NCI-H2171 (cell line): Measurements from ENCODE around the gene PTN.
A peak's percentile ranks its signal among the peaks of the same experiment; 100 is the strongest.

Source experiments
- DNase-seq: peaks from one replicate; lab custom pipeline; 2025; lab: John Stamatoyannopoulos, UW

The PTN gene, protein sequence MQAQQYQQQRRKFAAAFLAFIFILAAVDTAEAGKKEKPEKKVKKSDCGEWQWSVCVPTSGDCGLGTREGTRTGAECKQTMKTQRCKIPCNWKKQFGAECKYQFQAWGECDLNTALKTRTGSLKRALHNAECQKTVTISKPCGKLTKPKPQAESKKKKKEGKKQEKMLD

DNA sequence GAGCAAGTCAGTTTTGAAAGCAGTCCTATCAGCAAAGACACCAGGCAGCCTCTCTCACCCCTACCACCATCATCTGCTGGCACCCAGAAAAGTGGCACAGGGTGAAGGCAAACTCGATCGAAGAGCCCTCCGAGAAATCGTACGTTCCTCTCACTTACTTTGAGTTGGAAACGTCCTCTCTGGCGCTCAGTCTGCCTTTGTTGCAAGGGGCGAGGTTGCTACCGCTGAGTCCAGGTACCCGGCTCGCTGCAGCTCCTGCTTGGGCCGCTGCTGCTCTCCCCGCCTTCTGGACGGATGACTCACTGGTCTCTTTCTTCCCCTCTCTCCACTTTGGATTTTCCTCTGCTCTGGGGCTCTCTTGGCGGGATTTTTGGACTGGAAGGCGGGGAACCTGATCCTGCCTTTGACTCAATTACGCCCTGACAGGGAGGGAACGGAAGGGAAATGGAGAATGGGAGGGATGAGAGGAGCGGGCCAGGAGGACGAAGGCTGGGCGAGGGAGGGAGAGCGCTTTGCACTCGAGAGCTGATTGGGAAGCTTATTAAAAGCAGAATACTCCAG lies at the start of gene PTN:
TSS of gene PTN (minus strand) at position 453 of the 561 bp plus-strand sequence. CDS start 88,760 bp downstream, outside the sequence.
- peak; percentile 18 for DNase-seq

DNA sequence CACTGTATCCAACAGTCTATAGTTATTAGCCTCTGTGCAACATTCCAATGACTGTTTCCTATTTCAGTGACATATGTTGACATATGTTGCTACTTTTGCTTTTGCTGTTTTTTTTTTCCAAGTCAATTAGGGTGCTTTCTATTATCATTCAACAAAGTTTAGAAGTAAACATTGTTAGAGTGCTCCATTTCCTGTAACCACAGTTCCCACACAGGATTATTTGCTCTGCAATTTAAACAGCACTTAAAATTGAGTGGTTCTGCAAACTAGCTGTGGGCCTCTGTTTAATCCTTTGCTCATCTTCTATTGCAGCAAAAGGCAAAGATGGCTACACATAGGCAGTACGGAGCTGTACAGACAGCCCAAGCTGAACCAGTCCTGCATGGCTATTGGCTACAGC lies 46.5 kb upstream of the PTN start:
- no peak for DNase-seq

DNA sequence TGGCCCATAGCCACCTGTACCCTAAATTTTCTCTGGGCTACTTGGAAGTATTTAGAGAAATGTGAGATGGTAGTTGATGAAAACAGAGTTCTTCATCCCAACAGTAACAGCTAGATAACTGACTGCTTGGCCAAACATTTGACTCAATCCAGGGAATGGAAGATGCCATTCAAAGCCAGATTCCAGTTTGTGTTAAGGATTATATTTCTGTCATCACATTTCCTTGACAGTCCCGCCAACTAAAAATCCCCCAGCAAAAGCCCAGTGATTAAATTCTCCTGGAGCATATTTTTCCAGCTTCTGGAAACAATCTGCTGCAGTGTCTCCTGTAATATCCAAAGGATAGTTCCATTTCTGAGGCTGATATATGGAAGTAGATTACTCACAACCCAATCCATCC lies 45.4 kb upstream of the PTN start:
- DNase-seq = no peak

DNA sequence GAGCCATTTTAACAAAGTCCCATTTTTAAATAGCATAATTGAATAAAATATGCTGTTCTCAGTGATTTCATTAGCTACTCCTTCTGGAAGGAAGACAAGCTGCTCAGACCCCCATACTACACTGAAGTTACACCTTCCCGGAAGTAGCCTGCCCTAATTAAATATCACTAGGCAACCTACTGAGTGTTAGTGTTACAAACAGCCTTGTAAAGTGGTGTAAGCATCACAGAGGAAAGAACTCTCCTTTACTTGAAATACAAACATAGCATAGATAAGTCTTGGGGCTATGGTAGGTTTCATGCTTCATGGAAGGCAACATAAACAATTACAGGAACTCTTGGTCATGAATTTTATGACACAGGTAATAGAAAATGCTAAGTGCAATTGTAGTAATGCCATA lies 43.4 kb upstream of the PTN start:
- DNase-seq = no peak

DNA sequence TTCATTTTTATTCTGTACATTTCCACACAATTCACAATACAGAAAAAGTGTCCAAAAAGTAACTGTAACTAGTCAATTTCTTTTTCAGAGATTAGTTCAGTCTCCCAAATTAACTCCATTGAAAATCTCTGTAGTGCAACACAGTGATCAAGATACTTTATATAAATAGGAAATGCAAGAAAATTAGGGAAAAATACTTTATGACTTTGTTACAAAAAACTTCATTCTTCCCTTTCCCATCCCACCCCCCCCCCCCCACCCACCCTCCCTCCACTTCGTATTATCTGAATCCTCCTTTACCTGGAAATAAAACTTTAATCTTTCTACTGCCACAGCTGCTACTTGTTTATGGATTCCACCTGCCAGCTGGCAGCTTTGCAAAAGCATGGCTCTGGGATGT lies 37.5 kb upstream of the PTN start:
- no peak for DNase-seq

DNA sequence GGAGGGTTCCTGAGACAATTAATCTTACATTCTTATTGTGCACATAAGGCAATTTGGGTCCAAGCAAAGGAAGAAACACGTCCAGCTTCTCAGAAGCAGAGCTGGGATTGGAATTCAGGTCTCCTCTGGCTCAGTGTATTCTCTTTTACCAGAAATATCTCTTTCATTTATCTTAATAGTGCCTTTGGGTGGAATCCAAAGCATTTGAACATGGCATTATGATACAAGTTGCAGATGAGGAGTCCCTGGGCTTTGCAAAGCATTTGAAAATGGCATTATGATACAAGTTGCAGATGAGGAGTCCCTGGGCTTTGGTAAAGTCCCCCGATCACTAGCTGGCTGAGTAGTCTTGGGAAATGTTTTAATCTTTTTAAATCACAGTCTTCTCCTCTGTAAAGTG lies 30.0 kb upstream of the PTN start:
- no peak for DNase-seq

DNA sequence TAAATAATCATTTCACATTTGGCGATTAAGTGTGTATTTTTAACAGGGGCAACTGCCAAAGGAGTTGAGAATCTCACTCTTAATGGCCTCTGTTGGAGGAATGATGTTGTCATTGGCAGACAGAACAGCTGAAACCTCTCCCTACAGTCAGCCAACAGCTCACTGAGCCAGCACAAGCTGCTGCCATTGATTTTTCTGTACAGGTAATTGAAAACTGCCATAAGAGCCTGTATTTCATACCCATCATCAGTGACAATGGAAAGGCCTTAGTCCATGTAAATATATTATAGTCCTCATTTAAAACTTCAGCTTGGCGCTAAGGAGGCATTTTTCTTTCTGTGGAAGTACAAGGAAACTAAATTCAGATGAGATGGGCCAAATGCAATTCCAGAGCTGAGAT lies 28.1 kb upstream of the PTN start:
- DNase-seq = no peak

GRCh38 chr7:137366995-137367394 lies 23.5 kb upstream of the PTN start:
- no peak for DNase-seq

GRCh38 chr7:137363683-137364082 lies 20.1 kb upstream of the PTN start:
- DNase-seq = no peak

GRCh38 chr7:137360087-137360679 lies 16.6 kb upstream of the PTN start:
- no peak for DNase-seq

DNA sequence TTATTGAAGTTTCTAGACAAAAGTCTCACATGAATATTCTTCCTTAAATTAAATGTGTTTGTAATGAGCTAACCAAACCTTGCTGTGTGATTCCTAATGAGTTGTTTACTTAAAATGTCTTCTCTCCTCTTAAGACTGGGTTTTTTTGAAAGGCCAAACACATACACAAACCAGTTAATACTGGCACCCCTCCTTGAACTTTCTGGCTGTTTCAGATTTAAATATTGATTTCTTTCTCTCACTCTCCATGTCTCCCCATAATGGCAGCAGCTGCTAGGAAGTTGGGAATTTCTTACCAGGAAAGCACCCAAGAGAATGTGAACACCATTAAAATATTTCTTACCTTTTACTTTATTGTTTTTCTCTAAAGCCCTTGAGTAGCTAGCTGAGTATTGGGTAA lies 11.4 kb upstream of the PTN start:
- DNase-seq = no peak

DNA sequence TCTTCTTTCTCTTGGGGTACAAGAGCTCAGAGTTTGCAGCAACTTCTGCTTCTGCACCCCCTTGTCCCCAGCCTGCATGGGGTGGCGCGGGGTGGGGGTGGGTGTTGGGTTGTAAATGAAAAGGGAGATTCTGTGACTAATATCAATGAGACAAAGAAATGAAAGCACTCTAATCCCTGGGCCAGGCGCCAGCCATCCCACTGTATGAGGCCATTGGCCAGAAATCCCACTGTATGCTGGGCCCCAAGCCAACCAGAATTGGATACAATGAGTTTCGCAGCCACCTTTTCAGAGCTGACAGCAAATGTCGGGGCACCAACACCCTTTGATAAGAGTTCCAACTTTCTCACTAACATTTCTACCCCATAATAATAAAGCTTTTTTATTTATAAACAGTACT lies 10.9 kb upstream of the PTN start:
- no peak for DNase-seq

- DNase-seq = no peak
These were observed 8.4 kb upstream of the PTN start for GRCh38 chr7:137351941-137352340.

- no peak for DNase-seq
These were observed 2.4 kb upstream of the PTN start for GRCh38 chr7:137345799-137346449.

DNA sequence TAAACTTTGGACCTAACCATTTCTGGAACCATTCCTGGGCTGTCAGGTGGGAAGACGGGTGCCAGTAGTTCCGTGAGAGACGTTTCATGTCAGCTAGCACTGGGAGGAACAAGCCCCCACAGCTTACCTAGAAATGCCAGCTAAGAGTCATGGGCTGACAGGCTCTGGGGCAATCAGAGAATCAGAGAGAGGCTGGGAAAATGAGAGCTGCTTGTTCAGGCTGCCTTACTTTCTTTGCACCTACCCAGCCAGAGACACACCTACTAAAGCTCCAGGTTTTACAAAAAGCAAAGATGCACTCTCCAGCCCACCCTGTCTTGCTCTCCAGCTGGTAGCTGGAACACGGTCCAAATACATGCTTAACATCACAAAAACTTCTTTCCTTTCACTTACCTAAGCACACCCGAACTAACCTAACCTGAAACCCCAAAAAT lies 688 bp downstream of the PTN start:
- no peak for DNase-seq

GRCh38 chr7:137342265-137342664 lies 1.3 kb downstream of the PTN start:
- no peak for DNase-seq

DNA sequence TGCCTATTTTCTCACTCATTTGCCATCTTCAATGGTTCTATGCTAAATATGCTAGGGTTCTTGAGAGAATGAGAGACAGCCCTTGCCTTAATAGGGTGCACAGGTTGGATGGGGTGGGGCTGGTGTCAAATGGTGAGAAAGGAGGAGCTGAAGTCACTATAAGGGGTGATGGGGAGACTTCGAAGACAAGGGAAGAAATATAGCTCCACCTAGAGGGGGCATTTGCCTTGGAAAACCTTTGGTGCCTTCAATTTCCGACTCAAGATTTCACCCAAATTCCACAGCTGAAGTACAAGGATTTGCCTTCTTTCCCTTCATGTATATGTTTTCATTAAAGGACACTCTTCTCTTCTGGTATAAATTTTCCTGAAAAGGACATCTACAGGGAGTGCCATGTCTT lies 5.6 kb downstream of the PTN start:
- no peak for DNase-seq

GRCh38 chr7:137335814-137336213 lies 7.7 kb downstream of the PTN start:
- DNase-seq = no peak

DNA sequence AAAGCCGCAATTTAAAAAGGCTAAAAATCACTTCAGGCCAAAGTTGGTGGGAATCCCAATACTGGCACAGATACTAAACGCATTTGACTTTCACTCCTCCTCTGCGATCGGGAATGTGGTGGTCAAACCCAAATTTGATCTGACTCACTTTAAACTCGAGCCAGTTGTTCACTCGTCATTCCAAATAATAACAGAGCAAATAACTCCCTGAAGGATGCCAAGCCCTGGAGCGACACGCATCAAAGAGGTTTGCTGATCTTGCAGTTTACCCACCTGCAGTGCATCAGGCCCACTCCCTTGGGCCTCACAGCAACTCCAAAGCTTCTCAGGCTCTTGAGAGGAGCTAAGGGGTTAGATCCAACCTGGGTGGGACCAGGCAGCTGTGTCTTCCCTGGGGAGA lies 12.2 kb downstream of the PTN start:
- DNase-seq = no peak

DNA sequence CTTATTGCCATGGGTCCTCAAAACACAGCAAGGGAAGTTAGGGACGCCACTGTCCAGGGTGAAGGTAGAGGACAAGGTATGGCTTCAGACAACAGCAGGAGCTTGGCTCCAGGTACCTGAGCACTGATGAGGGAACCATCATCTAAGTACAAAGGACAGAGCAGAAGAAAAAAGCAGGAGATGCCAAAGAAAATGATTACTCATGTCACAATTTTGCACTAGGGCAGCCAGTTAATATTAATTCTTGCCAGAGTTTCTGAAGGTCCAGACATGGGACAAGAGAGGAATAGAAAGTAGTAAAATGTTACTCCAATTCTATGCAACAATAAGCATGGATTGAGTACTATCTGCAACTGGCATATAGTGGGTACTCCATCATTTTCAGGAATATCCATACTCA lies 14.1 kb downstream of the PTN start:
- DNase-seq = no peak

DNA sequence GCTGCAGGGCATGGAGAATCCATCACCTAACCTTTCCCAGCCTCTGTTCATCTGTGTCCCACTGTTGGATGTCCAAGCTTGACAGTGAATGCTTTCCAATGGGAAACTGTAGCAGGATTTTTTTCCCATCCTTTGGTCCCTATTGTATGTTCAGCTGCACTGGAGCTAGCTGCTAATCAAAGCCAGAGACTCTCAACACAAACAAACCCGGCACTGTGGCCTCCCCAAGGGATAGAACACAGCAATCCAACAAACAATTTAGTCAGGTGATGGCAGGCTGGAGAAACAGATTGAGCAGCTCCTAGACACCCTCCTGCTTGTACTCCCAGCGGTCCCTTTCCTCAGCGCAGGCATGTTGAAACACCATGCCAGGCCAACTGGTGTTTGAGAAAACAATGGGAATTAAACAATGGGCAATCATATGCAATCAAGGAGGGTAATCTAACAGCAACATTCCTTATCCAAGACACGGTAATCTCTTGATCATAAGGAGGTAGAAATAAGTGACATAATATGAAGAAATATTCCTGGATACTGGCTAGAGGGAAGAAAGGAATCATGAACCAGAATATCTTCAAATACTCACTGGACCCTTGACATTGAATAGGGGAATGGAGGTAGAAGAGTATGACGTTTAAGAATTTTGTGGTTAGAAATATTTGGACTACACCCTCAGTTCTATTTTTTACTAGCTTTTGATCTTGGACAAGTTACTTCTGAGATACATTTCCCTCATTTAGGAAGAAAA lies 15.0 kb downstream of the PTN start:
- DNase-seq = peak; percentile 79

GRCh38 chr7:137325927-137326326 lies 17.6 kb downstream of the PTN start:
- no peak for DNase-seq
